GM19467 (cell line): Measurements from ENCODE around the gene UBR1.

Source experiments
- ATAC-seq: cut with Tn5 transposase; IDR thresholded peaks from one replicate; pipeline ENCODE4 v1.9.1; 2021; ENCODE audit warnings: mild to moderate bottlenecking, moderate library complexity; ENCODE audit not compliant: unreplicated experiment

UBR1 gene

DNA sequence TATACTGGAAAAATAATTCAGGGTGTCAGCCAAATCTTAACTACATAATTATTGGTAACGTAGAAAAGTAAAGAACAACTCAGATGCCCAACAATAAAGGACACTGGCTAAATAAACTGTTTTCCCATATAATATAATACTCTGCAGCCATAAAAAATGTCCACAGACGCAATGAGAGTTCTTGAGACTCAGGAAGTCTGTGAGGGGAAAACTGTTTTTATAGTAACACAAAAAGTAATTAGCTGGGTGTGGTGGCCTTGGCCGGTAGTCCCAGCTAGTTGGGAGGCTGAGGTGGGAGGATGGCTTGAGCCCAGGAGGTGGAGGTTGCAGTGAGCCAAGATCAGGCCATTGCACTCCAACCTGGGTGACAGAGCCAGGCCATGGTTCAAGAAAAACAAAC is 5.5 kb upstream of the UBR1 start:
- no peak for ATAC-seq

DNA sequence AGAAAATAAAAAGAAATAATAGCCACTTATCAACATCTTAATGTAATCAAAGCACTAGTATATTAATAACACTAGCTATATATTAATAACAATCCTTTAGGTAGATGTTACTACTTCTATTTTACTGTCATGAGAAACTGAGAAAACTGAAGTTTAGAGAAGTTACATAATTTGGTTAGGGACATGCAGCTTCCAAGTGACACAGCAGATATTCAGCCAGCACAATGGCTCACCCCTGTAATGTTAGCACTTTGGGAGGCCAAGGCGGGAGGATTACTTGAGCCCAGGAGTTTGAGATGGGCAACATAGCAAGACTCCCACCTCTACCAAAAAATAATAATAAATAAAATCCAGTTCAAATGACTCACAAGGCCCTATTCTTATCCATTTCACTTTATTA is 1.9 kb upstream of the UBR1 start:
- ATAC-seq = no peak

DNA sequence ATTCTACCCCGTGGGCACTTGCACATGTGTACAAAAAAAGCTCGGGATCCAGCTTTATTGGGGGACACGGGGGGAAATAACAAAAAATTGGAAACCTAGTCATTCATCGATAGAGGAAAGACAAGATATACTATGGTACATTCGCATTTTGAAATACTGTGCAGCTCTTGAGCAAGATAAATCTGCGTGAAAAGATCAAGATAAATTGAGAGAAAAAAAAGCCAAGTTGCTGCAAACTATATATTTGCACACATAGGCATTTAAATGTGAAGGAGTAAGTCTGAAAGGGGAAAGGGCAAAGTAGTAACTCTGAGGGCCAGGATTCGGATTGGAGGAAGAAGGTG is 620 bp upstream of the UBR1 start:
- peak; percentile 8 for ATAC-seq

DNA sequence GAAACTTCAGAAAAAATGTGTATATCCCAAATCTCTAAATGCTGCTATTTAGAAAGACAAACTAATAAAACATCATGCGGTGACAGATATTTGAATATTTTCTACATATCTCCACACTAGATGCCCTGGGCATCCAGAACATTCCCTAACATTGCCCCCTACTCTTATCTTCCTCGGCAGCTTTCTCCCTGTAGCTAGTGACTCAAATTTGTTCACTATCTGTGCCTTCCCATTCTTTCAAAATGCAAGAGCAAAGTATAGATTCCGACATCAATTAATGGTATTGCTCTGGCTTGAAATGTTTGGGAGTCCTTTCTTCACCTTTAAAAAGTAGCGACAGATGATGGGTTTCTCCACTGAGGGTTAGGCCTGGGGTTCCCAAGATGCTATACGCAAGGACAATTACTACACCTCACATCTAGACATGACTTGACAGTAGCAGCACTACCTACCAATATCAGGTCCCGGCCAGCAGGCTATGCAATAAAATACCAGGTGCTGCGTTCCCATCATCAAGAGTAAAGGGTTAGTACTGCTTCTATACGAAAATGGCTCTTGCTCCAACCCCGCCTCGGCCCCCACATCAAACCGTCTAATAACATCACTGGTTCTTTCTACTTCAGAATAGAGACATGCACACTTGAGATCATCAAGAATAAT is 631 bp downstream of the UBR1 start:
- ATAC-seq = peak; percentile 28

DNA sequence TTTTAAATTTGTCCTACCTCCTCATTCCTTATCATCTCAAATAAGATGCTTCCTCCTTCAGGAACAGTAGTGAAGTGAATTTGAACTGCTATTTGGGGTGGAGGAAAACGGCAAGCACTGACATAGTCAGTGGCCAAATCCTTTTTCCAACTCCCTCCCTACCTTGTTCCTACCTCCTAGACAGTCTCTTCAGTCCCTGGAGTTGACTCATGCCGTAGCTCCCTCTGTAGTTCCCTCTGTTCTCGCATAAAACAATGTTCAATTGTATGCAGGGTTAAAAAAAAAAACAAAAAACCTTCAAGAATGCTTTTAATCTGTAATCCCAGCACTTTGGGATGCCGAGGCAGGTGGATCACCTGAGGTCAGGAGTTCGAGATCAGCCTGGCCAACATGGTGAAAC is 1.4 kb downstream of the UBR1 start:
- ATAC-seq = no peak

DNA sequence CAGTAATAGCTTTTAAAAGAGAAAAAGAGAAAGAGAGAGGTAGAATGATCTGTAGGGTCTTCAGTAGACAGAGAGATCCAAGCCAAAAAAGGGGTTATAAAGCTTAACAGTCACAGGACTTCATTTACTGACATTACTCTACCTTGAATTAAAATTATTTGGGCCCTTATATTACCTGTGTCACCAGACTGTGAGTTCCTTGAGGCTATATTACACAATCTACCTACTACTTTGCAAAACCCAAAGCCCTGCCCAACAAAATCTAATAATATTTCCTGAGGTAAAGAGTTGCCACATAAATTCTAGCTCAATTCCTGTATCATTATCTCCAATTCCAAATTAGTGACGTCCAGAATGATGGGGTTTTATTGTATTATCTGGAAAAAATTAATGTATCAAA is 1.9 kb downstream of the UBR1 start:
- no peak for ATAC-seq

DNA sequence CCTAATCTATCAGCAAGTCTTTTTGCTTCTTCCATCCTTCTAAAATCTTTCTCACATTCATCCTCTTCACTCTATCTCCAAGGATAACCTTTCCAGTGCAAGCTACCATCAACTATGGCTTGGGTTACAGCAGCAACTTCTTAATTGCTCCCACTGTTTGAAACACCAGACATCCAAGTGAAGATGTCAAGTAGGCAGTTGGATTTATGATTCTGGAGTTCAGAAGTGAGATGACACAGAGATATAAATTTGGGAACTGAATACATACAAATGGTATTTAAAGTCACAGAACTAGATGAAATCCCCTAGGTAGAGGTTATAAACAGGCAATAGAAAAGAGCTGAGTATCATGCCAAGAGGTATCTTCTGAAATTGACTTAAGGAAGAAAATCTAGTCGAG is 3.7 kb downstream of the UBR1 start:
- no peak for ATAC-seq

DNA sequence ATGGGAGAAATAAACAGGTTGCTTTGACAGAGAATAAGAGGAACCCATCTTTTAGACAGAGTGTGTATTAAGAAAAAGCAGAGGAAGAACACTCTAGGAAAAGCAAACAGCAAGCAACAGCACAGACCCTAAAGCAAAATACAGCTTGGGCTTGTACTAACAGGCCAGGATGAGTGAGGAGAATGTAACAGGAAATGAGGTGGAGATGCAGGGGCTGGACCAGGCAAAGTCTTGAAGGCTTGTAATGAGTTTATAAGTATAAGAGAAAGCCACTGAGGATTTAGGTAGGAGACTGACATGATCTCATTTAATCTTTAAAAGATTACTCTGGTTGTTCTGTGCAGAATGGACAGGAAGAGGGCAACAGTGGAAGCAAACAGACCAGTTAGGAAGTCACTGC is 4.9 kb downstream of the UBR1 start:
- ATAC-seq = no peak

DNA sequence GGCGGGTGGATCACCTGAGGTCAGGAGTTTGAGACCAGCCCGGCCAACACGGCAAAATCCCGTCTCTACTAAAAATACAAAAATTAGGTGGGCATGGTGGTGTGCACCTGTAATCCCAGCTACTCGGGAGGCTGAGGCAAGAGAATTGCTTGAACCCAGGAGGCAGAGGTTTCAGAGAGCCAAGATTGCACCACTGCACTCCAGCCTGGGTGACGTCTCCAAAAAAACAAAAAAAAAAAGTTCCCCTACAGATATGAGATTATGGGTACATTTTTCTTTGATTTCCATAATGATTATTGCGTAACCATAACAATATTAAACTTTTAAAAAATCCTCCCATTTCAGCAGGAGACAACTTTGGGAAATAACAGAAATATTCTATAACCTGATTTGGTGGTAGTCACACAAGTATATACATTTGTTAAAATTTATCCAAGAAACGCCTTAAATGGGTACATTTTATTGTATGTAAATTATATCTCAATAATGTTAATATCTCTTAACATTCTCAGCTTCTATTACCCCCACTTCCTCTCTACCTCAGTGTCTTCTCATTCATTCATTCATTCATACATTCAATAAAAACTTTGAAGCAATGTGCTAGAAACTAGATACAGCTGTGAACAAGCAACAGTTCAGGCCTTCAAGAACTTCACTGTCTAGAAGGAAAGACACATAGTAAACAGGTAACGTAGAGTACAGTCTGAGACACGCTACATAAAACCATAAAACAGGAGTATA is 6.6 kb downstream of the UBR1 start:
- no peak for ATAC-seq

DNA sequence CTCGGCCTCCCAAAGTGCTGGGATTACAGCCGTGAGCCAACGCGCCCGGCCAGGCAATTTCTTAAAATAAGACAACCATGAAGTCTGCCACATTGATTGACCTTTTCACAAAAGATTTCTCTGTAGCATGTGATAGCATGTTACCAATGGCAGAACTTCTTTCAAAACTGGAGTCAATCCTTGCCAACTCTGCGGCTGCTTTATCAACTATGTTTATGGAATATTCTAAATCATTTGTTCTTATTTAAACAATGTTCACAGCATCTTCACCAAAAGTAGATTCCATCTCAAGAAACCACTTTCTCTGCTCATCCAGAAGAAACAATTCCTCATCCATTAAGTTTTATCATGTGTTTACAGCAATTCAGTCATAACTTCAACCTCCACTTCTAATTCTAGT is 9.4 kb downstream of the UBR1 start:
- ATAC-seq = no peak

DNA sequence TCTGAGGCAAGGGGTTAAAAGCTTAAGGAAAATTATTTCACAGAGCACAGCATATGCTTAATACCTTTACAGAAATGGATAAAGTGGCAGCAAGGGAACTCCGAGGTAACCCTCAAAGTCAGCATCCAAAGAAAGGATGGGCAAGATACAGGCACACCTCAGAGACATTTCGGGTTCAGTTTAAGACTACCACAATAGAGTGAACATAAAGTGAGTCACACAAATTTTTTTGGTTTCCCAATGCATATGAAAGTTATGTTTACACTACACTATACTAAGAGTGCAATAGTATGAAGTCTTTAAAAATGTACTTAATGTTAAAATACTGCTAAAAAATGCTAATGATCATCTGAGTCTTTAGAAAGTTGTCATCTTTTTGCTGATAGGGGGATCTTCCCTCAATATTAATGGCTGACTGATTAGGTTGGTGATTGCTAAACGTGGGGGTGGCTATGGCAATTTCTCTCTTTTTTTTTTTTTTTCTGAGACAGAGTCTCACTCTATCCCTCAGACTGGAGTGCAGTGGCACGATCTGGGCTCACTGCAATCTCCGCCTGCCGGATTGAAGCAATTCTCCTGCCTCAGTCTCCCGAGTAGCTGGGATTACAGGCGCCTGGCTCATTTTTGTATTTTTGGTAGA is 10.0 kb downstream of the UBR1 start:
- ATAC-seq = no peak

DNA sequence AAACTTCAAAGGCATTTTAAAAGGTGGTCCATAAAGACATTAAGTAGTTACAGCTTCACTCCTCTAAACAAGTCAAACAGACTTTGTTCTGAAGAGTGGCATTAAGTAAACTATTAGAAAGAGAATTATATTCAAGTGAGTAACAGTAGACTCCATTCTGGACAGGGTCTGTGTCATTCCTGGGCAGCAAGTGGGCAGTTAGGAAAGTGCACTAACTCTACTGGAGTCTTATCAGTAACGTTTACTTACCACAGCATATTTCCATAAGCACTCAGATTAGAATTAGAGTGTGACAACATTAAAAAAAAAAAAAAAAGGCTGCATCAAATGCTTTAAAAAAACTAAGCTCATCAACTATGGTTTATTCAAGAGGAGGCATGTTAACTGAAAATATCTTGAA is 10.6 kb downstream of the UBR1 start:
- ATAC-seq = no peak

DNA sequence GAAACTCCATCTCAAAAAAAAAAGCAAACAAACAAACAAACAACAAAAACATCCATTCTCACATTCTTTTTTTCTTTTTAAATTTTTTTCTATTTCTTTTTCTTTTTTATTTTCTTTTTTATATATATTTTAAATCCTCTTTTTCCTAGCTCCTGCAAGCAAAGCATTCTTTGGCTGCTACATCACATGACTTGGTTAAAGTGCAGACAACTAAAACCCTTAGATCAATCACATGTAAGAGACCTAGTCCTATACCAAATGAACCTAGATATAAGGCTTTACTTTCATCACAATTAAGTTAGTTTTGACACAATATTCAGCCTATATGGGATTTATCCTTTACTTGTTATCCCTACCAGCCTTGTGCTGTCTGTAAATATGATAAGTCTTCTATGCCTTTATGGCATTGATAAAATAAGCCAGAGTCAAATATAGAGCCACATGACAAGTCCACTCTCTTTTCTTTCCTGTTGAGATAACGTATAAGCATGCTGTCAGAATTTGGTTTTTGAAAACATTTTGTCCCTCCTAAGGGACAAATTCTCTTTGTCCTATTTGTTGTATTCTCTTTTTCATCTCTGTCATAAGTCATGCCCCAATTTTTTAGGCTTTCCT is 11.3 kb downstream of the UBR1 start:
- ATAC-seq = no peak

DNA sequence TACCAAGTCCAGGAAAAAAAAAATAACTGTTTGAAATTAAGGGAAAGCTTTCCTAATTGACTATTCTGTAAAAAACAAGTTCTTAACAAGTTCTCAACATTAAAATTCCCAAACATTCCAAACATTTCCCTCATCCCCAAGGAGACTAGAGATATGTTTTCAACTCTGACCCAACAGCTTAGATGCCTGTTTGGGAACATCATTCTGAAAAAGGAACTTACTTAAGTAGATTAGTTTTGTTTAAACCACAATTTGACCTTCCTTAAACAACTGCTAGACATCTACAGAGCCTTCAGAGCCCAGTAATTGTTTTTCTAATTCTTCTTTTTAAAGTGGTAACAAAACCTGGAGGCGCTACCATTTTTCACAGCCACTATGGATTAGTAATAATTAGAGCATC is 12.8 kb downstream of the UBR1 start:
- ATAC-seq = no peak

DNA sequence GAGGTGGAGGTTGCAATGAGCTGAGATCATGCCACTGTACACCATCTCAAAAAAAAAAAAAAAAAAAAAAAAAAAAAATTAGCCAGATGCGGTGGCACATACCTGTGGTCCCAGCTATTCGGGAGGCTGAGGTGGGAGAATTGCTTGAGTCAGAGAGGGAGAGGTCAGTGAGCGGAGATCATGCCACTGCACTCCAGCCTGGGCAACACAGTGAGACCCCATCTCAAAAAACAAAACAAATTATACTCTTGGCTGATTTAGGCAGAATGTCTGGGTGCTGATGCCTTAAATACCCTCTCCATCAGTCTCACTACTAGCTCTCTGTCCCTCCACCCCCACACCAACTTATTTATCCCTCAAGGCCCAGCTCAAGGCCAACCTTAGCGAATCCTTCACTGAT is 14.0 kb downstream of the UBR1 start:
- no peak for ATAC-seq

DNA sequence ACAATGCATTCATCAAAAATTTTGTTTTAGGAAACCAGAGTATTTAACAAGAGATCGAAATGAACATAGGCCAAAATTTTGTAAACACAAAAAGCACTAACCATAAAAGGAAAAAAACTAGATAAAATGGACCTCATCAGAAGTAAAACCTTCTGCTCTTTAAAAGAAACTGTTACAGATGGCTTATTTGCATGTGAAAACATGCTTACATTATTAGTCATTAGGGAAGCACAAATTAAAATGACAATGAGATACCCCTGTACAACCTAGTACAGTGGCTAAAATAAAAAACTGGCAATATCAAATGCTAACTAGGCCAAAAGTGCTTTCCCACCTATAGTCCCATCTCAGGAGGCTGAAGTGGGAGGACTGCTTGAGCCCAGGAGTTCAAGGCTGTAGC is 19.3 kb downstream of the UBR1 start:
- no peak for ATAC-seq

DNA sequence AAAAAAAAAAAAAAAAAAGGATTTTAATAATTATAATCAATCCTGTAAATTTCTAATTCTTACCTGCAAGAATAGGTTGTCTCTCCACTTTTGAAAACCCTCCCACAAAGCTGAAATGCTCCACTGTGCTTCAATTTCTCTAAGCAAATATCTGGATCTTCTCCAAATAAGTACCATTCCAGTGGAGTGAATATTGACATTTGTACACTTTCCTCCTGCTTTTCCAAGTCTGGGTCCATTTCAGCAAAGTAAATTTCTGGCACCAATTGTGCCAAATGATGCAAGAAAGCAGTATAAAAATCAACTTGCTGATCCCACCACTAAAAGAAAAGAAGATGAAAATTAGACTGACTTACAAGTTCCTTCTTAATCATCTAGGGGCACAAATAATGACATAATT is 19.9 kb downstream of the UBR1 start:
- ATAC-seq = no peak

DNA sequence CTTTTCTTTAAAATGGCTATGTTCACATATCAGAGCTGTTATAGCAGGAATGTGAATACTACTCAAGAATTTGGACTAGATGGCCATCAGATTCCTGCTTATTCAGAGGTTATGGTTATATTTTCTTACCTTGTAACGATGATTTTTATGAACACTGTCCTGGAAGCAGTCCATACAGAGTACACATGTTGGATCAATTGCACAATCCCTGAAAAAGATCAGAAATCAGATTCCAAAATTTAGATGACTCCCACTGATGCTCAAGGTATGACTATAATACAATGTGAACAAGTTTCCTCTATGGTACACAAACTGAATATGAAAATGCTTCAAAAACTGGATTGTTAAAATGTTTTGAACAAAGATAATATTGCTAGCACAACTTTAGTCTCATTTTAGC is 23.3 kb downstream of the UBR1 start:
- ATAC-seq = no peak

DNA sequence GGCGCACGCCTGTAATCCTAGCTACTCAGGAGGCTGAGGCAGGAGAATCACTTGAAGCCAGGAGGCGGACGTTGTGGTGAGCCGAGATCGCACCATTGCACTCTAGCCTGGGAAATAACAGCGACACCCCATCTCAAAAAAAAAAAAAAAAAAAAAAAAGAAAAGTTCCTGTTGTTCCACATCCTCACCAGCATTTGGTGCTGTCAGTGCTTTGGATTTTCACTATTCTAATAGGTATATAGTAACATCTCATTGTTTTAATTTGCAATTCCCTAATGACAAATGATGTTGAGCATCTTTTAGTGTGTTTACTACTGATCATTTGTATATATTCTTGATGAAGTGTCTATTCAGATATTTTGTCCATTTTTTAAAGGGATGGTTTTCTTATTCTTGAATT is 24.6 kb downstream of the UBR1 start:
- no peak for ATAC-seq

DNA sequence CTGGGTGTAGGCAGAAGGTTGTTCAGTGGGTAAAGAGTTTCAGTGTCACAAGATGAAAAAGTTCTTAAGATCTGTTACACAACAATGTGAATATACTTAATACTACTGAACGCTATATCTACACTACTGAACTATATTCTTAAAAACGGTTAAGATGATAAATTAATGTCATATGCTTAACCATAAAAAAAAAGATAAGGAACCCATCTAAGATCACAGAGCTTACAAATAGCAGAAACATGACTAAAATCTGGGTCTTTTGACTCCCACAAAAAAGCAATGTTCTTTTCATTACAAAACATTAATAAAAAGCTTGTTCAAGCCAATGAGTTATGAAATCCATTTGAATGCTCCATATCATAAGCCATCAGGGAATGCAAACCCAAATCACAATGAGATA is 34.4 kb downstream of the UBR1 start:
- no peak for ATAC-seq

DNA sequence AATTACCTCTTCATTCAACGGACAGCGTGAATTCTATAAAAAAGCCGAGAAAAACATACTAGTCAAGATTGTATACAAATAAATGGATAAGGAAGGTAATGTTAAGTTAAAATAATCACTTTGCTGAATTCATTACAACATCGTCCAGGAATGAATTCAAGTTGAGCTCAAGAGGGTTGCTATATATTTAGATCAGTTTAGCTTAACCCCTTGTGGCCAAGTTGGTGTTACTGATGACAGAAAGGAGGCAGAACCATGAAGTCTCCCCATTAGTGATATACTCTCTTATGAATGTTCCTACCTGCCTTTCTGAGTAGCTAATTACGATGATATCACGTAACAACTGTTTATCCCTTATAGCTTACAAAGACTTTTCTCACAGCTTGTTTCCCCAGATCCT is 34.9 kb downstream of the UBR1 start:
- ATAC-seq = no peak

DNA sequence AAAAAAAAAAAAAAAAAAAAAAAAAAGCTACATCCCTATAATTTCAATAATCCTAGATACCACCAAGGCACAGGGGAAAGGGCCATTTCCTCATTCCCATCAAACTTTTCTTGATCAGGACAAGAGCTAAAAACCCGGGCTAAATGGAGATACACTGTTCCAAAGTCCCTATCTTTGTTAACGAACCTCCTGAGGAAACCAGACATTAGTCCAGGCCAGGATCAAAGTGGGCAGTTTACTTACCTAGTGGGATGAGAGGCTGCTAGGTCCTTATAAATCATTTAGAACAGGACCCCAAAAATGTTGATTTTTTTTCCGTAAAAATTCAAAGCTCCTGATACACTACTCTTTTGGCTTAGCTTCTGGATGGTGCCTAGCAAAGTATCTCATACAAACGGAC is 35.6 kb downstream of the UBR1 start:
- no peak for ATAC-seq
